Measurements from ENCODE around the gene ATP6V0E1. TPM values are rescaled to one million over a fixed set of nuclear protein-coding genes. Genes with fewer than 3 reads are reported as not detected.

Gene ATP6V0E1
- total RNA-seq, 1 experiment from 2014 or later: 84.6 TPM

DNA sequence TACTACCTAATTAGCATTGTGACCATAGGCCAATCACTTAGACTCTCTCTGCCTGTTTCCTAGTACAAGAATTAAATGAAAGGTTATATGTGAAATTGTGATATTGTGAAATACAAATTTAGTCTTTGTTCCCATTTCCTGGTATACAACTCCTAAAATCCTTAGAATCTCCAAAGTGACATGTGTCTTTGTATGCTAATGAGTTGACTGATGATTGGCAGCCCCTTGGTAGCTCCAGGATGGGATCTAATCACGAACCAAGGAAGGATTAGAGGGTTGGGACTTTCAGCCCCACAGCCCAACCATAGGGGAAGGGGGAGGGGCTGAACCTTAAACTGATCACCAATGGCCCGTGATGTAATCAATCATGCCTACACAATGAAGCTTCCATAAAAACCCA is 31.6 kb downstream of the ATP6V0E1 start (continued):
- no peak for TF ChIP-seq ZBTB33 (IDR thresholded peaks at IDR 0.05; ENCODE audit: extremely low read depth, insufficient replicate concordance, low read length)
- TF ChIP-seq, protein P1, sequence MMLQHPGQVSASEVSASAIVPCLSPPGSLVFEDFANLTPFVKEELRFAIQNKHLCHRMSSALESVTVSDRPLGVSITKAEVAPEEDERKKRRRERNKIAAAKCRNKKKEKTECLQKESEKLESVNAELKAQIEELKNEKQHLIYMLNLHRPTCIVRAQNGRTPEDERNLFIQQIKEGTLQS (IDR thresholded peaks at IDR 0.05): no peak

DNA sequence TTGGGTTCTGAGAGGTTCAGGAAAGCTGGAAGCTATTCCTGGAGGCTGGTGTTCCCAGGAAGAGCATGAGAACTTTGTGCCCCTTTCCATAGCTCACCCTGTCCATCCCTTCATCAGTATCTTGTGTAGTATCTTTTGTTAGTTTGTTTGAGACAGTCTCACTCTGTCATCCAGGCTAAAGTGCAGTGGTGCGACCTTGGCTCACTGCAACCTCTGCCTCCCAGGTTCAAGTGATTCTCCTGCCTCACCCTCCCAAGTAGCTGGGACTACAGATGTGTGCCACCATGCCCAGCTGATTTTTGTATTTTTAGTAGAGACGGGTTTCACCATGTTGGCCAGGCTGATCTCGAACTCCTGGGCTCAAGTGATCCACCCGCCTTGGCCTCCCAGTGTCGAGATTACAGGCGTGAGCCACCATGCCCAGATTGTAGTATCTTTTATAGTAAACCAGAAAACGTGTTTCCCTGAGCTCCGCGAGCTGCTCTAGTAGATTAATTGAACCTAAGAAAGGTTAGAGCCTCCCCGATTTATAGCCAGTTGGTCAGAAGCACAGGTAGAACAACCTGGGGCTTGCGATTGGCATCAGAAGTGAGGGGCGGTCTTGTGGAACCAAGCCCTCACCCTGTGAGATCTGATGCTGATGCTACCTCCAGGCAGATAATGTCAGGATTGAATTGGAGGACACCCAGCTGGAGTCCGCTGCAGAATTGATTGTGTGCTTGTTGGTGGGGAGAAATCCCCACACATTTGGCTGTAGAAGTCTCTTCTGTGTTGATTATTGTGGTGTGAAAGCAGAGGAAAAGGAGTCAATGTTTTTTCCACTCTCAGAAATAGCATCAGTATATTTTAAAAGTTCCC is 32.3 kb downstream of the ATP6V0E1 start:
- ATAC-seq (0 out of 2 replicates have a peak, but pooled peaks have one; percentile 21), DNase-seq (ENCODE audit: low read depth, low spot score) (no peak)
- ChIA-PET CTCF (no interaction called here), POLR2A (interaction anchor here (0.8 to 1.2 kb wide), 3 partner anchors 12 to 57 kb away, joined by 3 to 4 read pairs (median 3); partner anchors contain the start of genes ATP6V0E1 and RPL26L1), RAD21 (ENCODE audit: low non-redundant PET in 1 of 2, low total read pairs in 2 of 2, uncharacterized antibody in 2 of 2, unreplicated experiment in 2 of 2) (no interaction called here)
- peak overlapping the region; percentile 79 for H3K27ac ChIP-seq (ENCODE audit: low read depth, low read length)
- peak overlapping the region; percentile 15 to 26 for H3K4me3 ChIP-seq (replicated peaks in 1 of 2; ENCODE audit: low read depth in 1 of 2, low read length in 2 of 2)
- H4K20me1 ChIP-seq (ENCODE audit: insufficient read depth): no peaks in the 10 kb centered on the region
- no peaks in the 10 kb centered on the region for H3K9me3 ChIP-seq (ENCODE audit: control insufficient read depth in 1 of 2, insufficient read depth in 1 of 2, low read depth in 1 of 2, low read length in 2 of 2)
- TF ChIP-seq CBX3 (IDR thresholded peaks at IDR 0.05; ENCODE audit: low read depth): no peak
- no peak for TF ChIP-seq SRF (IDR thresholded peaks at IDR 0.05; ENCODE audit: low read depth)
- TF ChIP-seq POLR2A (IDR thresholded peaks at IDR 0.05; ENCODE audit: borderline replicate concordance, extremely low read depth, insufficient read depth, insufficient read length): no peak
- TF ChIP-seq TCF7L2 (IDR thresholded peaks at IDR 0.05; ENCODE audit: borderline replicate concordance, extremely low read depth, insufficient read depth, insufficient read length): no peak
- no peak for TF ChIP-seq ZBTB33 (IDR thresholded peaks at IDR 0.05; ENCODE audit: extremely low read depth, insufficient replicate concordance, low read length)
- peaks cover 32 to 33% of the 10 kb centered on the region in 2 experiments for H3K4me1 ChIP-seq (ENCODE audit: control insufficient read depth in 1 of 2, insufficient read depth in 2 of 2, low read length in 2 of 2)
- no TSS peak for BruUV-seq (replicated peaks)
- no peaks in the 10 kb centered on the region for H3K36me3 ChIP-seq (ENCODE audit: control insufficient read depth in 1 of 2, insufficient read depth in 2 of 2, low read length in 2 of 2)
- H3K9ac ChIP-seq (ENCODE audit: low read length): peak overlapping the region; percentile 46
- H3K9me2 ChIP-seq (ENCODE audit: insufficient read depth): no peaks in the 10 kb centered on the region
- no peaks in the 10 kb centered on the region for H3K27me3 ChIP-seq (ENCODE audit: insufficient read depth, low read length)
- peaks cover 62% of the 10 kb centered on the region for H3K79me2 ChIP-seq (ENCODE audit: insufficient read depth, low read length)
- peak overlapping the region; percentile 52 for H3K4me2 ChIP-seq (ENCODE audit: low read length)
- intact Hi-C loops (cut with micrococcal nuclease): no loop called here
- no peak overlapping the region for H2AFZ ChIP-seq (ENCODE audit: low read depth, low read length, poor library complexity, severe bottlenecking)

Data from HCT116 (cell line).